Activated CD8-positive, alpha-beta memory T cell treated with anti-CD3 and anti-CD28 coated beads, Interleukin-2, amount 50 U/mL, for 1 hour (primary cell): Measurements from ENCODE around the gene ITGB3.
"Not testable (repeated sequence)": the region's sequence is repeated elsewhere in the genome, so short reads cannot be mapped to it uniquely, and the experiment has no call there.

Experiments
- DNase-seq: peaks from one replicate; pipeline ENCODE4 v3.0.0-alpha.2; 2020; ENCODE audit errors: extremely low read depth

ITGB3 gene

GRCh38 chr17:47244697-47245096 lies 8.9 kb upstream of the ITGB3 start:
- DNase-seq = no peak

- DNase-seq = no peak
These were observed 7.5 kb upstream of the ITGB3 start for GRCh38 chr17:47246120-47246519.

GRCh38 chr17:47250855-47251254 lies 2.8 kb upstream of the ITGB3 start:
- DNase-seq = no peak

- no peak for DNase-seq
These were observed 2.1 kb upstream of the ITGB3 start for GRCh38 chr17:47251421-47251940.

- DNase-seq = no peak
These were observed 1.4 kb upstream of the ITGB3 start for GRCh38 chr17:47252209-47252608.

- DNase-seq = no peak
These were observed 688 bp upstream of the ITGB3 start for GRCh38 chr17:47252766-47253512.

GRCh38 chr17:47254403-47254943 lies 846 bp downstream of the ITGB3 start:
- no peak for DNase-seq

- DNase-seq = no peak
These were observed 4.2 kb downstream of the ITGB3 start for GRCh38 chr17:47257651-47258339.

- no peak for DNase-seq
These were observed 9.0 kb downstream of the ITGB3 start for GRCh38 chr17:47262586-47262985.

- DNase-seq = no peak
These were observed 10.5 kb downstream of the ITGB3 start for GRCh38 chr17:47264166-47264565.

GRCh38 chr17:47265983-47266541 lies 12.4 kb downstream of the ITGB3 start:
- DNase-seq = no peak

- no peak for DNase-seq
These were observed 13.2 kb downstream of the ITGB3 start for GRCh38 chr17:47266782-47267181.

GRCh38 chr17:47267354-47267828 lies 13.8 kb downstream of the ITGB3 start:
- DNase-seq = no peak

GRCh38 chr17:47268964-47269363 lies 15.3 kb downstream of the ITGB3 start:
- not testable (repeated sequence) for DNase-seq

- DNase-seq = not testable (repeated sequence)
These were observed 16.1 kb downstream of the ITGB3 start for GRCh38 chr17:47269561-47270280.

GRCh38 chr17:47270946-47271705 lies 17.5 kb downstream of the ITGB3 start:
- DNase-seq = no peak

GRCh38 chr17:47272491-47272890 lies 18.9 kb downstream of the ITGB3 start:
- DNase-seq = no peak

GRCh38 chr17:47273245-47273644 lies 19.6 kb downstream of the ITGB3 start:
- DNase-seq = no peak

- no peak for DNase-seq
These were observed 20.9 kb downstream of the ITGB3 start for GRCh38 chr17:47274319-47275069.
